ENCODE measurements around the gene LYZL2.
A peak's percentile ranks its signal among the peaks of the same experiment; 100 is the strongest.
"Not testable (repeated sequence)": the region's sequence is repeated elsewhere in the genome, so short reads cannot be mapped to it uniquely, and the experiment has no call there.

LYZL2 gene

DNA sequence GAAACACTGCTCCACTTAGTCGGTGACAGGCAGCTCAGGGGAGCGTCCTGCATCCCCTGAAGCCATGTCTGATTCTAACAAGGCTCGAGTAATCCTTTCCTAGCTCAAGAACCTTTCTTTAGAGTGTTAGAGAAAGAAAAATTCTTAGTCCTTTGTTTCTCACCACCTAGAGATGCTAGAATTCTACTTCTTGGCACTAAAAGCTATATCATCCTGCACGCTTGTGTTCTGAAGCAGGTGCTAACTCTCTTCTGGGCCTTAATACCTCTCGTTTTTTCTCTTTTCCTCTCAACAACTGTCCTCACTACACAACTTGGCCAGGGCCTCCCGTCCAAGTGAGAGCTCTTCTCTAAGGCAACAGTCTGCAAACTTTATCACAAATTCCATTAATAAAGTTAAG lies at the start of gene LYZL2:
LYZL2 (minus strand) TSS at position 101 of the 400 bp plus-strand sequence. CDS start 2,838 bp downstream, outside the sequence.
- Mint-ChIP-seq H3K36me3 (ENCODE audit: low read depth) (no peaks in the 10 kb centered on the region), H3K4me1 (no peaks in the 10 kb centered on the region), H3K27ac (peak within 1 kb of the TSS; percentile 44), H3K27me3 (ENCODE audit: low read depth, poor library complexity) (peaks cover 17% of the 10 kb centered on the region), H3K9me3 (no peaks in the 10 kb centered on the region), H3K4me3 (no peak within 1 kb of the TSS)
- no peak for DNase-seq
- TF ChIP-seq, protein P1, sequence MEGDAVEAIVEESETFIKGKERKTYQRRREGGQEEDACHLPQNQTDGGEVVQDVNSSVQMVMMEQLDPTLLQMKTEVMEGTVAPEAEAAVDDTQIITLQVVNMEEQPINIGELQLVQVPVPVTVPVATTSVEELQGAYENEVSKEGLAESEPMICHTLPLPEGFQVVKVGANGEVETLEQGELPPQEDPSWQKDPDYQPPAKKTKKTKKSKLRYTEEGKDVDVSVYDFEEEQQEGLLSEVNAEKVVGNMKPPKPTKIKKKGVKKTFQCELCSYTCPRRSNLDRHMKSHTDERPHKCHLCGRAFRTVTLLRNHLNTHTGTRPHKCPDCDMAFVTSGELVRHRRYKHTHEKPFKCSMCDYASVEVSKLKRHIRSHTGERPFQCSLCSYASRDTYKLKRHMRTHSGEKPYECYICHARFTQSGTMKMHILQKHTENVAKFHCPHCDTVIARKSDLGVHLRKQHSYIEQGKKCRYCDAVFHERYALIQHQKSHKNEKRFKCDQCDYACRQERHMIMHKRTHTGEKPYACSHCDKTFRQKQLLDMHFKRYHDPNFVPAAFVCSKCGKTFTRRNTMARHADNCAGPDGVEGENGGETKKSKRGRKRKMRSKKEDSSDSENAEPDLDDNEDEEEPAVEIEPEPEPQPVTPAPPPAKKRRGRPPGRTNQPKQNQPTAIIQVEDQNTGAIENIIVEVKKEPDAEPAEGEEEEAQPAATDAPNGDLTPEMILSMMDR (IDR thresholded peaks at IDR 0.05): no peak

DNA sequence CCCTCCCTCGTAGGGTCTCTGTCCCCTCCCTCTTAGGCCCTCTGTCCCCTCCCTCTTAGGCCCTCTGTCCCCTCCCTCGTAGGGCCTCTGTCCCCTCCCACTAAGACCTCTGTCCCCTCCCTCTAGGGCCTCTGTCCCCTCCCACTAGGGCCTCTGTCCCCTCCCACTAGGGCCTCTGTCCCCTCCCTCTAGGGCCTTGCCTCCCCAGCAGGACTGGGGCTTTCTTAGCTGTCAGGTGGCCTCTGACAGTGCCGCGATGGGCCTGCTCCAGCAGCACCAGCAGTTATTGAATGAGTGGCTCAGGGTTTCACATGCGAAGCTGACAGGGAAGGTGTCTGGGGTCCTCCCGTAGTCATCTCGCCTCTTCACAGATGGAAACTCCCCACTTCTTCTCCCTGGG lies 48.1 kb upstream of the LYZL2 start:
- H3K27me3 Mint-ChIP-seq (ENCODE audit: low read depth, poor library complexity); H3K4me3 Mint-ChIP-seq; H3K36me3 Mint-ChIP-seq (ENCODE audit: low read depth); H3K27ac Mint-ChIP-seq; H3K4me1 Mint-ChIP-seq; DNase-seq: not testable (repeated sequence)
- peaks cover 18% of the 10 kb centered on the region for H3K9me3 Mint-ChIP-seq

DNA sequence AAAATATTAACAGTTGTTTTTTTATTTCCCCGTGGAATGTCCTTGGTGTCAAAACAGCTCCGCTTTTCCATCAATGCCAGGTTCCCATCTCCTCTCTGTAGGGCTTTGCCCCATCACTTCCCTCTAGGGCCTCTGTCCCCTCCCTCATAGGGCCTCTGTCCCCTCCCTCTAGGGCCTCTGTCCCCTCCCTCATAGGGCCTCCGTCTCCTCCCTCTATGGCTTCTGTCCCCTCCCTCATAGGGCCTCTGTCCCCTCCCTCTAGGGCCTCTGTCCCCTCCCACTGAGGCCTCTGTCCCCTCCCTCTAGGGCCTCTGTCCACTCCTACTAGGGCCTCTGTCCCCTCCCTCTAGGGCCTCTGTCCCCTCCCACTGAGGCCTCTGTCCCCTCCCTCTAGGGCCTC lies 47.6 kb upstream of the LYZL2 start:
- H3K4me3 Mint-ChIP-seq; H3K27me3 Mint-ChIP-seq (ENCODE audit: low read depth, poor library complexity); H3K4me1 Mint-ChIP-seq; DNase-seq; H3K36me3 Mint-ChIP-seq (ENCODE audit: low read depth); H3K27ac Mint-ChIP-seq: not testable (repeated sequence)
- peaks cover 18% of the 10 kb centered on the region for H3K9me3 Mint-ChIP-seq

GRCh38 chr10:30675791-30676718 lies 46.5 kb upstream of the LYZL2 start:
- H3K27ac Mint-ChIP-seq: no peak overlapping the region
- no peak overlapping the region for H3K4me3 Mint-ChIP-seq
- DNase-seq: no peak
- no peaks in the 10 kb centered on the region for H3K36me3 Mint-ChIP-seq (ENCODE audit: low read depth)
- TF ChIP-seq, protein P1 (IDR thresholded peaks at IDR 0.05): no peak
- H3K27me3 Mint-ChIP-seq (ENCODE audit: low read depth, poor library complexity): no peaks in the 10 kb centered on the region
- H3K9me3 Mint-ChIP-seq: peaks cover 18% of the 10 kb centered on the region
- peaks cover 5% of the 10 kb centered on the region for H3K4me1 Mint-ChIP-seq

GRCh38 chr10:30674796-30675195 lies 45.2 kb upstream of the LYZL2 start:
- TF ChIP-seq, protein P1 (IDR thresholded peaks at IDR 0.05): no peak
- Mint-ChIP-seq H3K4me1 (peaks cover 5% of the 10 kb centered on the region), H3K9me3 (peaks cover 10% of the 10 kb centered on the region), H3K4me3 (no peak overlapping the region), H3K27ac (no peak overlapping the region), H3K27me3 (ENCODE audit: low read depth, poor library complexity) (peaks cover 2% of the 10 kb centered on the region), H3K36me3 (ENCODE audit: low read depth) (no peaks in the 10 kb centered on the region)
- DNase-seq: no peak

DNA sequence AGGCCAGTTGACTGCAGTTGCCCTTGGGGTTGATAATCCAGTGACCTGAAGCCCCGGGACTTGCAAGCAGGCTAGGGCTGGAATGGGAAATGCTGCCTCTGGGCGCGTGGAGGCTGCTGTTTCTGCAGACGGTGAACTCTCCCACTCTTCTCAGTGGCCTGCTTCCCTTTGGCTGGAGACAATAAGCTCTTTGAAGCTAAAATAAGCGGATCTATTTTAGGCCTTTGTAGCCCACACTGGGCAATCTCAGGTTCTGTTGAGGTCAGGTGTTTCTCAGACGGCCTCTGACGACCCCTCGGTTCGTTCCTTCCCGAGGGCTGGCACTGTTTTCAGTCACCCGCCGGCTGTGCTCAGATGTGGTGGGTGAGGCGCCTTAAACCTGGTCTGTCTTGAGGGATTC lies 43.7 kb upstream of the LYZL2 start:
- H3K4me3 Mint-ChIP-seq; H3K27me3 Mint-ChIP-seq (ENCODE audit: low read depth, poor library complexity); H3K36me3 Mint-ChIP-seq (ENCODE audit: low read depth); H3K27ac Mint-ChIP-seq; DNase-seq; H3K9me3 Mint-ChIP-seq: not testable (repeated sequence)
- H3K4me1 Mint-ChIP-seq: peaks cover 11% of the 10 kb centered on the region

DNA sequence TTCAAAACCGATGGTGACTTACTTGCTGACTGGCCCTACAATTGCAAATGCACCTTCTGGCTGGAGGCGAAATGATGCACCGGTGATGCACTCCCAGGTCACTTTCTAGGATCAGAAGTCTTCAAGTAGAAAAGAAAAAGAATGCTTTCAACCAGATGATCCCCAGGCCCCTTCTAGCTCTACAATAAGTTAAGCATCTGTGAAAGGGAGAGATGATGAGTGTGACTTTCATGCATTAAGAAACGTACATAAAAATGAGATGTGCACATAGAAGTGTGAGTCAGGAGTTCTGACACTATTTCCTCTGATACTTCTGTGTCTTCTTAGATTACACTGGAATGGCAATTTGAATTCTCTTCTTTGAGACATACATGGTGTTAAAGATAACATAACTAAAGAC lies 42.8 kb upstream of the LYZL2 start:
- not testable (repeated sequence) for DNase-seq; H3K4me3 Mint-ChIP-seq; H3K27ac Mint-ChIP-seq; H3K9me3 Mint-ChIP-seq; H3K36me3 Mint-ChIP-seq (ENCODE audit: low read depth); H3K27me3 Mint-ChIP-seq (ENCODE audit: low read depth, poor library complexity)
- H3K4me1 Mint-ChIP-seq: peaks cover 11% of the 10 kb centered on the region
